Astrocyte (in vitro differentiated cells and primary cell): ENCODE data around the gene ARL15. TPM values are rescaled to one million over a fixed set of nuclear protein-coding genes. Genes with fewer than 3 reads are reported as not detected.

Experiments used
- DNase-seq: peaks from one replicate; pipeline ENCODE4 v3.0.0-alpha.2; 2010; ENCODE audit warnings: low read depth
- FAIRE-seq: peaks from 2 replicates; lab custom pipeline; 2011; peaks lifted over from hg19 to GRCh38; lab: Jason Lieb, UNC
- H2AFZ ChIP-seq: 2 replicates; pipeline ENCODE4 v1.6.0; 2012; ENCODE audit warnings: low read depth, low read length, inconsistent platforms
- H3K27ac ChIP-seq: 2 replicates; pipeline ENCODE4 v1.5.1; 2011; ENCODE audit warnings: low read depth, low read length, inconsistent platforms
- H3K27me3 ChIP-seq: 2 replicates; pipeline ENCODE4 v1.6.0; 2011; ENCODE audit warnings: low read length, inconsistent platforms; ENCODE audit not compliant: insufficient read depth
- H3K36me3 ChIP-seq: 2 replicates; pipeline ENCODE4 v1.5.1; 2011; ENCODE audit warnings: low read length, inconsistent platforms; ENCODE audit not compliant: insufficient read depth
- H3K4me1 ChIP-seq: 2 replicates; pipeline ENCODE4 v1.5.1; 2011; ENCODE audit warnings: low read length, inconsistent platforms; ENCODE audit not compliant: insufficient read depth
- H3K4me2 ChIP-seq: 2 replicates; pipeline ENCODE4 v1.6.0; 2012; ENCODE audit warnings: low read length, inconsistent platforms
- H3K4me3 ChIP-seq: 2 replicates; pipeline ENCODE4 v1.5.1; 2011; ENCODE audit warnings: low read depth, mild to moderate bottlenecking, low read length, inconsistent platforms; ENCODE audit not compliant: insufficient read depth
- H3K79me2 ChIP-seq: 2 replicates; pipeline ENCODE4 v1.6.0; 2012; ENCODE audit warnings: mild to moderate bottlenecking, low read length, inconsistent platforms; ENCODE audit not compliant: insufficient read depth
- H3K9ac ChIP-seq: 2 replicates; pipeline ENCODE4 v1.6.0; 2012; ENCODE audit warnings: mild to moderate bottlenecking, low read length, inconsistent platforms
- H3K9me3 ChIP-seq: 2 replicates; pipeline ENCODE4 v1.5.1; 2012; ENCODE audit warnings: low read depth, mild to moderate bottlenecking, low read length, inconsistent platforms; ENCODE audit not compliant: insufficient read depth
- H4K20me1 ChIP-seq: 2 replicates; pipeline ENCODE4 v1.6.0; 2012; ENCODE audit warnings: low read length, inconsistent platforms; ENCODE audit not compliant: insufficient read depth
- H3K27ac Mint-ChIP-seq: one replicate; pipeline ENCODE4 v1.8.0; 2021; ENCODE audit warnings: mild to moderate bottlenecking, mixed read lengths; ENCODE audit not compliant: unreplicated experiment
- H3K27me3 Mint-ChIP-seq: one replicate; pipeline ENCODE4 v1.8.0; 2021; ENCODE audit warnings: low read depth, mixed read lengths; ENCODE audit not compliant: unreplicated experiment
- H3K36me3 Mint-ChIP-seq: one replicate; pipeline ENCODE4 v1.8.0; 2021; ENCODE audit warnings: low read depth, mixed read lengths; ENCODE audit not compliant: unreplicated experiment
- H3K4me1 Mint-ChIP-seq: one replicate; pipeline ENCODE4 v1.8.0; 2021; ENCODE audit warnings: low read depth, mixed read lengths; ENCODE audit not compliant: unreplicated experiment
- H3K4me3 Mint-ChIP-seq: one replicate; pipeline ENCODE4 v1.8.0; 2021; ENCODE audit warnings: mild to moderate bottlenecking, moderate library complexity, mixed read lengths; ENCODE audit not compliant: unreplicated experiment
- H3K9me3 Mint-ChIP-seq: one replicate; pipeline ENCODE4 v1.8.0; 2021; ENCODE audit warnings: mild to moderate bottlenecking, mixed read lengths; ENCODE audit not compliant: unreplicated experiment
- CTCF ChIP-seq: IDR thresholded peaks from 2 replicates; pipeline ENCODE4 v1.5.1; 2011; ENCODE audit warnings: low read depth, mild to moderate bottlenecking, inconsistent platforms, low read length, moderate library complexity; ENCODE audit not compliant: insufficient read depth
- EZH2 ChIP-seq: IDR thresholded peaks from 2 replicates; pipeline ENCODE4 v1.6.1; 2012; ENCODE audit warnings: mild to moderate bottlenecking, low read length, inconsistent platforms; ENCODE audit not compliant: insufficient read depth
- total RNA-seq: library from RNA; stranded (reverse); gene quantifications from 2 replicates; pipeline ENCODE4 v1.2.1, GENCODE V29; 2021

ARL15 gene
- total RNA-seq, 1 donor from 2014 or later = 29.1 TPM

- H2AFZ ChIP-seq = no peak overlapping the region
Measured at GRCh38 chr5:53908757-53909156, 401.6 kb downstream of the ARL15 start.

GRCh38 chr5:53907827-53908226 is 402.5 kb downstream of the ARL15 start:
- H3K27me3 ChIP-seq = no peaks in the 10 kb centered on the region
- no peak overlapping the region for H3K4me3 ChIP-seq
- no peaks in the 10 kb centered on the region for H3K9me3 ChIP-seq
- Mint-ChIP-seq H3K27me3 (no peaks in the 10 kb centered on the region), H3K36me3 (no peaks in the 10 kb centered on the region), H3K27ac (no peak overlapping the region), H3K4me1 (no peaks in the 10 kb centered on the region), H3K4me3 (no peak overlapping the region), H3K9me3 (no peaks in the 10 kb centered on the region)
- no peaks in the 10 kb centered on the region for H3K4me1 ChIP-seq
- no peaks in the 10 kb centered on the region for H4K20me1 ChIP-seq
- no peak for FAIRE-seq
- no peak overlapping the region for H2AFZ ChIP-seq
- no peak for DNase-seq
- no peaks in the 10 kb centered on the region for H3K79me2 ChIP-seq
- no peak overlapping the region for H3K27ac ChIP-seq
- no peak overlapping the region for H3K9ac ChIP-seq
- no peaks in the 10 kb centered on the region for H3K36me3 ChIP-seq
- TF ChIP-seq CTCF = no peak
- no peak for TF ChIP-seq EZH2
- H3K4me2 ChIP-seq = no peak overlapping the region

More at GRCh38 chr5:53908757-53909156, 401.6 kb downstream of the ARL15 start:
- H3K36me3 ChIP-seq = no peaks in the 10 kb centered on the region
- Mint-ChIP-seq H3K4me1 (no peaks in the 10 kb centered on the region), H3K27me3 (no peaks in the 10 kb centered on the region), H3K36me3 (no peaks in the 10 kb centered on the region), H3K27ac (no peak overlapping the region), H3K9me3 (no peaks in the 10 kb centered on the region), H3K4me3 (no peak overlapping the region)
- FAIRE-seq = no peak
- H3K4me2 ChIP-seq = no peak overlapping the region
- DNase-seq = no peak
- TF ChIP-seq EZH2 (no peak), CTCF (no peak)
- no peaks in the 10 kb centered on the region for H4K20me1 ChIP-seq
- H3K79me2 ChIP-seq = no peaks in the 10 kb centered on the region
- no peaks in the 10 kb centered on the region for H3K9me3 ChIP-seq
- no peaks in the 10 kb centered on the region for H3K4me1 ChIP-seq
- no peaks in the 10 kb centered on the region for H3K27me3 ChIP-seq
- no peak overlapping the region for H3K27ac ChIP-seq
- H3K9ac ChIP-seq = no peak overlapping the region
- H3K4me3 ChIP-seq = no peak overlapping the region

GRCh38 chr5:53906736-53907135 is 403.6 kb downstream of the ARL15 start:
- H4K20me1 ChIP-seq = no peaks in the 10 kb centered on the region
- TF ChIP-seq EZH2 (no peak), CTCF (no peak)
- H3K9ac ChIP-seq = no peak overlapping the region
- no peaks in the 10 kb centered on the region for H3K4me1 ChIP-seq
- H2AFZ ChIP-seq = no peak overlapping the region
- Mint-ChIP-seq H3K9me3 (no peaks in the 10 kb centered on the region), H3K27me3 (no peaks in the 10 kb centered on the region), H3K4me1 (no peaks in the 10 kb centered on the region), H3K36me3 (no peaks in the 10 kb centered on the region), H3K4me3 (no peak overlapping the region), H3K27ac (no peak overlapping the region)
- H3K27ac ChIP-seq = no peak overlapping the region
- DNase-seq (no peak), FAIRE-seq (no peak)
- no peak overlapping the region for H3K4me3 ChIP-seq
- H3K4me2 ChIP-seq = no peak overlapping the region
- no peaks in the 10 kb centered on the region for H3K27me3 ChIP-seq
- H3K79me2 ChIP-seq = no peaks in the 10 kb centered on the region
- no peaks in the 10 kb centered on the region for H3K9me3 ChIP-seq
- no peaks in the 10 kb centered on the region for H3K36me3 ChIP-seq
